ENCODE measurements around the gene SPEG. TPM values are rescaled to one million over a fixed set of nuclear protein-coding genes. Genes with fewer than 3 reads are reported as not detected.

The SPEG gene
- total RNA-seq, 6 experiments from 2014 or later, result 0.24 to 1.5 (median 0.48) TPM

DNA sequence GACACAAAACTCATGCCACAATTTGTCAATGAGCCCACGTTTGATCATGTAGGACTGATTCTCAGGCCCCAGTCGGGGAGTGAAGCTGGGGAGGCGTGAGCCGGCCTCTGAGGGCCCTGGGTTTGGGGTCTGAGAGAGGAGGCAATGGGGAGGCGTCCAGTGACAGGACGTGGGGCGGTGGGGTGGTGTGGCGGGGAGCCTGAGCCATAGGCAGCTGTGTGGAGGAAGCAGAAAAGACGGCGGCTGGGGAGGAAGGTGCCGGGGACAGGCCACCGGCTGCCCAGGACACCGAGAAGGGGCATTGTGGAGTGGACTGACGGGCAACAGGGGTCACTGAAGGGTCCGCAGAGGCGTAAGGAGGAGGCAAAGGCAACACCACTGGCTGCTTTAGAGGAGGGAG lies 101.8 kb downstream of the SPEG start:
- Histone ChIP-seq H3K27ac (no peak overlapping the region), H3K4me3 (no peak overlapping the region), H3K9me3 (no peaks in the 10 kb centered on the region), H3K36me3 (no peaks in the 10 kb centered on the region), H3K4me1 (no peaks in the 10 kb centered on the region), H3K27me3 (no peaks in the 10 kb centered on the region)
- no peak for ATAC-seq
- intact Hi-C loops (cut with DNase I), result loop anchor here (5.0 to 10.0 kb wide), 2 partner anchors 62 to 111 kb away; no protein-coding TSS in a partner anchor
- WGBS (ENCODE audit: insufficient coverage, low coverage, low lambda C conversion rate, missing lambda C conversion rate), result 44% methylated on average over 8 of the region's 16 CpGs
- TF ChIP-seq, protein P1, sequence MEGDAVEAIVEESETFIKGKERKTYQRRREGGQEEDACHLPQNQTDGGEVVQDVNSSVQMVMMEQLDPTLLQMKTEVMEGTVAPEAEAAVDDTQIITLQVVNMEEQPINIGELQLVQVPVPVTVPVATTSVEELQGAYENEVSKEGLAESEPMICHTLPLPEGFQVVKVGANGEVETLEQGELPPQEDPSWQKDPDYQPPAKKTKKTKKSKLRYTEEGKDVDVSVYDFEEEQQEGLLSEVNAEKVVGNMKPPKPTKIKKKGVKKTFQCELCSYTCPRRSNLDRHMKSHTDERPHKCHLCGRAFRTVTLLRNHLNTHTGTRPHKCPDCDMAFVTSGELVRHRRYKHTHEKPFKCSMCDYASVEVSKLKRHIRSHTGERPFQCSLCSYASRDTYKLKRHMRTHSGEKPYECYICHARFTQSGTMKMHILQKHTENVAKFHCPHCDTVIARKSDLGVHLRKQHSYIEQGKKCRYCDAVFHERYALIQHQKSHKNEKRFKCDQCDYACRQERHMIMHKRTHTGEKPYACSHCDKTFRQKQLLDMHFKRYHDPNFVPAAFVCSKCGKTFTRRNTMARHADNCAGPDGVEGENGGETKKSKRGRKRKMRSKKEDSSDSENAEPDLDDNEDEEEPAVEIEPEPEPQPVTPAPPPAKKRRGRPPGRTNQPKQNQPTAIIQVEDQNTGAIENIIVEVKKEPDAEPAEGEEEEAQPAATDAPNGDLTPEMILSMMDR (IDR thresholded peaks at IDR 0.05), result no peak
- TF ChIP-seq POLR2A (IDR thresholded peaks at IDR 0.05), result no peak
- DNase-seq, result no peak

DNA sequence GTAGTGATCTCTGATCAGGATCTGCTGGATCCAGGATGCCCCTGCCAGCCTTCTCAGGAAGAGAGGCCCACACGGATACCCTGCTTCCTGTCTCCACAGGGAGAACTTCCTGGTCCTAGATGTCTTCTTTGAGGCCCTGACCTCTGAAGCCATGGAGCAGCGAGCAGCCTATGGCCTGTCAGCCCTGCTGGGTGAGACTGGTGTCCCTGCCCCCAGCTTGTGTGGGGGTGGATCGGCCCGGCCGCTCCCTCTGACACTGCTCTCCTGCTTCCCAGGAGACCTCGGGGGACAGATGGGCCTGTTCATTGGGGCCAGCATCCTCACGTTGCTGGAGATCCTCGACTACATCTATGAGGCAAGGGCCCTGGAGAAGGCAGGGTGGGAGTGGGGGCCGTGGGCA lies 102.3 kb downstream of the SPEG start:
- intact Hi-C loops (cut with DNase I), result loop anchor here (5.0 to 10.0 kb wide), 2 partner anchors 62 to 110 kb away; no protein-coding TSS in a partner anchor
- no peak for DNase-seq
- no peak overlapping the region for H3K27ac ChIP-seq
- peaks cover 0 to 4% (median under 1%) of the 10 kb centered on the region in 4 donors for H3K4me1 ChIP-seq
- H3K36me3 ChIP-seq, result no peaks in the 10 kb centered on the region
- no peak for TF ChIP-seq POLR2A (IDR thresholded peaks at IDR 0.05)
- TF ChIP-seq, protein P1 (IDR thresholded peaks at IDR 0.05), result no peak
- ATAC-seq, result no peak
- WGBS (ENCODE audit: insufficient coverage, low coverage, low lambda C conversion rate, missing lambda C conversion rate), result 40% methylated on average over 1 of the region's 9 CpGs
- no peaks in the 10 kb centered on the region for H3K27me3 ChIP-seq
- H3K4me3 ChIP-seq, result no peak overlapping the region
- no peaks in the 10 kb centered on the region for H3K9me3 ChIP-seq

DNA sequence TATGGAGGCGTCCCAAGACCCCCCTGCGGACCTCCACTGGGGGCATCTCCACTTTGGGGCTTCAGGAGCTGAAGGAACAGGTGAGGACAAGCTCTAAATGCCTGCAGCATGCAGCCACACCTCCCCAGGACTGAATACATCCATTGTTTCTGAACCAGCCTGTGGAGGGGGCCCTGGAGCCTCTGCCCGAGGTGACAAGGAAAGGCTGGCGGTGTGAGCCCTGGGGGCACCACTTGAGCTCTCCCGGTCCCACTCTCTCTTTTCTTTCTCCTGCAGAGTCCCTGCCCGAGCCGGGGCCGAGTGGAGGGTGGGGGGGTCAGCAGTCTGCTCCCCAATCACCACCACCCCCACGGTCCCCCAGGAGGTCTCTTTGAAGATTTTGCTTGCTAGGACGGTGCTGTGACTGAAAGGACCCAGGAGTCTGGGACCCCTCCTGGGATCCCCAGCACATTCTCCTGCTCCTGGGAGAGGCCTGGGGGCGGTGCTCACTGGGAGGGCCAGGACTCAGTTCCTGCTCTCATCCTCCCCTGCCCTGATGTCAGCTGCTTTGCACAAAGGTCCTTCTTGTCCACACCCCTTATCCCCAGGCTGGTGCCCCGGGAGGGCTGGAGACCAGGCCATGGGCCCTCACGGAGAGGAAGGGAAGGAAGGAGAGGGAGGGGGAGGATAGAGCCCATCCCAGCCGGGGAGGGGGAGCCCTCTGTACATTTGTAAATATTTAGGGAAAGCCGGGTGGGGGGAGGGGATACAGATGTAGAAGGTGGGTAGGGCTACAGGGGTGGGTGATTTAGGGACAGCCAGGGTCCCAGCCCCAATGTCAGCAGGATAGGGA lies 103.2 kb downstream of the SPEG start:
- DNase-seq (no peak), ATAC-seq (no peak)
- H3K4me3 ChIP-seq, result no peak overlapping the region
- peaks cover 0 to 13% (median 5%) of the 10 kb centered on the region in 4 donors for H3K4me1 ChIP-seq
- H3K9me3 ChIP-seq, result no peaks in the 10 kb centered on the region
- no peaks in the 10 kb centered on the region for H3K36me3 ChIP-seq
- intact Hi-C loops (cut with DNase I), result loop anchor here (5.0 to 10.0 kb wide), 2 partner anchors 63 to 109 kb away; no protein-coding TSS in a partner anchor
- no peaks in the 10 kb centered on the region for H3K27me3 ChIP-seq
- no peak for TF ChIP-seq POLR2A (IDR thresholded peaks at IDR 0.05)
- TF ChIP-seq, protein P1 (IDR thresholded peaks at IDR 0.05), result no peak
- no peak overlapping the region for H3K27ac ChIP-seq
- WGBS (ENCODE audit: insufficient coverage, low coverage, low lambda C conversion rate, missing lambda C conversion rate), result 49% methylated on average over 7 of the region's 15 CpGs

- no peak overlapping the region for H3K27ac ChIP-seq
- WGBS (ENCODE audit: insufficient coverage, low coverage, low lambda C conversion rate, missing lambda C conversion rate), result 86% methylated on average over 1 of the region's 6 CpGs
- no peak for DNase-seq
- H3K4me3 ChIP-seq, result no peak overlapping the region
- H3K27me3 ChIP-seq, result no peaks in the 10 kb centered on the region
- H3K36me3 ChIP-seq, result no peaks in the 10 kb centered on the region
- peaks cover 0 to 13% (median 5%) of the 10 kb centered on the region in 4 donors for H3K4me1 ChIP-seq
- intact Hi-C loops (cut with DNase I), result loop anchor here (5.0 to 10.0 kb wide), 2 partner anchors 64 to 109 kb away; no protein-coding TSS in a partner anchor
- TF ChIP-seq, protein P1 (IDR thresholded peaks at IDR 0.05), result no peak
- TF ChIP-seq POLR2A (IDR thresholded peaks at IDR 0.05), result no peak
- no peaks in the 10 kb centered on the region for H3K9me3 ChIP-seq
- ATAC-seq, result no peak
Measured at GRCh38 chr2:219538504-219538951, 103.9 kb downstream of the SPEG start.

Data from right lobe of liver (tissue), 6 donors.